Measurements from ENCODE around the gene MED27. TPM values are rescaled to one million over a fixed set of nuclear protein-coding genes. Genes with fewer than 3 reads are reported as not detected.

The MED27 gene
- total RNA-seq, 1 experiment from 2014 or later: 40.3 TPM

DNA sequence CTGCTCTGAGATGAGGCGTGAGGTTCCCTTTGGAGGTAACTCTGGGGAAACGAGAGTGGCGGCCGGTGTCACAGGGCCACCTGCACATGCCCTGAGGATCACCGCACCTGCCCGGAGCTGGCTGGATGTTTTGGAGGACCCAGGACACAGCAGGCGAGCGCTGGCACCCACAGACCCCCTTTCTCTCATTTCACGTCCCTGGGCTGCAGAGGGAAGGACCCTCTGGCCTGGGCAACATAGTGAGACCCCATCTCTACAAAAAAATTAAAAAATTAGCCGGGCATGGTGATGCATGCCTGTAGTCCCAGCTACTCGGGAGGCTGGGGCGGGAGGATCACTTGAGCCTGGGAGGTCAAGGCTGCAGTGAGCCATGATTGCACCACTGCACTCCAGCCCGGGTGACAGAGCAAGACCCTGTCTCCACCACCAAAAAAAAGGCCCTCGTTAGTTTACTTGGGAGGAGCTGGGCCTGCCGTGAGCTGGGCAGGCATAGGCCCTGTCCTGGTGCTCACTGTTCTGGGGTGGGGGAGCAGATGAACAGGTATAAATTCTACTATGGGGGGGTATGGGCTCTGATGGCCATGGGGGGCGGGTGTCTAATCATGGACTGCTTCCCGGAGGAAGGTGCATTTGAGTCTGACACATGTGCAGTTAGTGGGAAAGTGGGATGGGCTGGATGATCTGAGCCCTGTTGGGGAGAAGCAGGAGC, 242.9 kb downstream of the MED27 start:
- Histone ChIP-seq H3K4me3 (ENCODE audit: insufficient read depth, low read depth, low read length) (no peak overlapping the region), H3K27me3 (ENCODE audit: control insufficient read depth, insufficient read depth, low read length) (no peaks in the 10 kb centered on the region), H3K36me3 (replicated peaks; ENCODE audit: control insufficient read depth, insufficient read depth, low read length) (no peaks in the 10 kb centered on the region)
- DNase-seq: no peak

DNA sequence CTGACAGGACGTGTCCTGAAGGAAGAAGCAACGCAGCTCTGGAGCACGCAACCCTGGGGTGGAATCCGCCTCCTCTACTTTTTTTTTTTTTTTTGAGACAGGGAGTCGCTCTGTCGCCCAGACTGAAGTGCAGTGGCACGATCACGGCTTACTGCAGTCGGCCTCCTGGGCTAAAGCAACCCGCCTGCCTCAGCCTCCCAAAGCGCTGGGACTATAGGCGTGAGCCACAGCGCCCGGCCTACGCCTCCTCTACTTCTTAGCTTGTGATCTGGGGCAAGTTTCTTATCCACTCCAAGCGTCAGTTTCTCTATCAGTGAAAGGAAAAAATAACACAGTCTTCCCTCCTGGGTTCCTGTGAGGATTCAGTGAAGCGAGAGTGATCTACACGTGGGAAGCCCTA, 243.6 kb downstream of the MED27 start:
- no peak for DNase-seq
- H3K27me3 ChIP-seq (ENCODE audit: control insufficient read depth, insufficient read depth, low read length): no peaks in the 10 kb centered on the region
- H3K4me3 ChIP-seq (ENCODE audit: insufficient read depth, low read depth, low read length): no peak overlapping the region
- no peaks in the 10 kb centered on the region for H3K36me3 ChIP-seq (replicated peaks; ENCODE audit: control insufficient read depth, insufficient read depth, low read length)

DNA sequence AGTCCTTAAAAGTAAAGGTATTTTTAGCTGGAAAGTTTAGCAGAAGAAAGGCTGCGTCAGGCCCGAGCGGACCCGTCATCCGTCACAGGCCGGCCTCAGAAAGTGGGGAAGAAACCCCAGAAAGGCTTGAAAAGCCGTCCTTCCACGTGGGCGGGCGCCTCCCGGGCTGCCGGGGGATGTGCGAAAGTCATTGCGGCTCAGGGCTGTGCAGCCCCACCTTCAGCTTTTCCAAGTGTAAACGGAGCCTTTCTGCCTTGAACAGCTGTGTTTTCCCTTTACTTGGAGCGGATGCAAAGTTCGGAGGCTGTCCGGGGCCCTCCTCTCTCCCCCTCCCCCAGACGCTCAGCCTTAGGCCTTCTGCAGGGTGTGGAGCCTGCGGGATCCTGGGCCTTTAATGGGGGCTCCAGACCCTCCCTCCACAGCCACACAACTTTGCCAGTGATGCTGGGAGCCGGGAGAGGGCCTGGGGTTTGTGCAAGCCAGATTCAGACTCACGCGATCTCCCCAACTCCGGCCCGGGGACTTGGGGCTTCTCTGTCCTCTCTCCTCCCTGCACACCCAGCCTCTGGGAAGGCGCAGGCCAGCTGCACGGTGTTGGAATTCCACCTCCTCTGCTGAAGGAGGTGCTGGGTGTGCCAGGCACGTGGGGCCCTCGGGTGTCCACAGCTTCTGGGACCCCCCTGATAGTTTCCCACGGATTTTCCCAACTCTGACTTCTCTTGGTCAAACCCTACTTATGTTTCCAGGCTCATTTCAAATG, 244.3 kb downstream of the MED27 start:
- Histone ChIP-seq H3K4me3 (ENCODE audit: insufficient read depth, low read depth, low read length) (no peak overlapping the region), H3K36me3 (replicated peaks; ENCODE audit: control insufficient read depth, insufficient read depth, low read length) (no peaks in the 10 kb centered on the region), H3K27me3 (ENCODE audit: control insufficient read depth, insufficient read depth, low read length) (no peaks in the 10 kb centered on the region)
- DNase-seq: peak; percentile 66

DNA sequence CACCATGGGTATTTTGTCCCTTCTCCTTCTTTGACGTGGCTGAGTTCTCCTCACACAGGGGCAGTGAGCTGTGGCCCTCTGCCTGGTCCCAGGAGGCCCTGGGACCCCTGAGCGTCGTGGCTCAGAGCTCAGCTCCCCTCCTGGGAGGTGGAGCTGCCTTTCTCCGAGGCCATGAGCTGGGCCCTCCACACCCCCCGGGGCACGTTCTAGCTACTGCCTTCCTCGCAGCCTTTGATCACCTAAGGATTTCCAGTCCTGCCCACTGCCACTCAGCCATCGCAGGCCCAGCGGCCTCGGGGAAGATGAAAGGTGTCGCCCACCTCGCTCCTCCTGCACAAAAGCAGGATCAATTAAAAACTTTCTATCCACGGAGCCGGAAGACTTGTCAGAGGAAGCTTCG, 244.9 kb downstream of the MED27 start:
- Histone ChIP-seq H3K27me3 (ENCODE audit: control insufficient read depth, insufficient read depth, low read length) (no peaks in the 10 kb centered on the region), H3K36me3 (replicated peaks; ENCODE audit: control insufficient read depth, insufficient read depth, low read length) (no peaks in the 10 kb centered on the region), H3K4me3 (ENCODE audit: insufficient read depth, low read depth, low read length) (no peak overlapping the region)
- DNase-seq: peak; percentile 63

DNA sequence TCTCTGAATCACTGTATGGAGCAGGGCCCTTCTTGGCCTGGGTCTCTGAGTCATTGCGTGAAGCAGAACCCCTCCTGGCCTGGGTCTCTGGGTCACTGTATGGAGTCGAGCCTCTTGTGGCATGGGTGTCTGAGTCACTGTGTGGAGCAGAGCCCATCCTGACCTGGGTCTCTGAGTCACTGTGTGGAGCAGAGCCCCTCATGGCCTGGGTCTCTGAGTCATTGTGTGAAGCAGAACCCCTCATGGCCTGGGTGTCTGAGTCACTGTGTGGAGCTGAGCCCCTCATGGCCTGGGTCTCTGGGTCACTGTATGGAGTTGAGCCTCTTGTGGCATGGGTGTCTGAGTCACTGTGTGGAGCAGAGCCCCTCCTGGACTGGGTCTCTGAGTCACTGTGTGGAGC, 245.8 kb downstream of the MED27 start:
- Histone ChIP-seq H3K36me3 (replicated peaks; ENCODE audit: control insufficient read depth, insufficient read depth, low read length) (no peaks in the 10 kb centered on the region), H3K27me3 (ENCODE audit: control insufficient read depth, insufficient read depth, low read length) (no peaks in the 10 kb centered on the region), H3K4me3 (ENCODE audit: insufficient read depth, low read depth, low read length) (no peak overlapping the region)
- no peak for DNase-seq

DNA sequence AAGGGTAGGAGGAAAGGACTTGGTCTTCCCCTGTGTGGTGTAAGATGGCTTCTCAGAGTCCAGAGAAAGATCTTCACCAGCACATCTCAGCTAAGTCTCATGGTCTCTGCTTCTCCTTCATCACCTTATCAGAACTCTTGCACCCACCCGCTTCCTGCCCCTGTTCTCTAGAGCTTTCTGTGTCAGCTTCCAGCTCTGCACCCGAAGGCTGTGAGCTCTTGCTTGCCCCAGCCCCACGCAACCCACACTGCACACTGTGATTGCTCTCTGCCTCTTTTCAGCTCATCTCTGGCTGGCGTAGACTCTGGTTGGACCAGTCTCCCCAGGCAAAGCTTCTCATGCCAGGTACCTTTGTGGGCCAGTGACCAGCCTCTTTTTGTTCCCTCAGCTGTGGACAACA, 246.6 kb downstream of the MED27 start:
- no peak for DNase-seq
- Histone ChIP-seq H3K4me3 (ENCODE audit: insufficient read depth, low read depth, low read length) (no peak overlapping the region), H3K36me3 (replicated peaks; ENCODE audit: control insufficient read depth, insufficient read depth, low read length) (no peaks in the 10 kb centered on the region), H3K27me3 (ENCODE audit: control insufficient read depth, insufficient read depth, low read length) (no peaks in the 10 kb centered on the region)

DNA sequence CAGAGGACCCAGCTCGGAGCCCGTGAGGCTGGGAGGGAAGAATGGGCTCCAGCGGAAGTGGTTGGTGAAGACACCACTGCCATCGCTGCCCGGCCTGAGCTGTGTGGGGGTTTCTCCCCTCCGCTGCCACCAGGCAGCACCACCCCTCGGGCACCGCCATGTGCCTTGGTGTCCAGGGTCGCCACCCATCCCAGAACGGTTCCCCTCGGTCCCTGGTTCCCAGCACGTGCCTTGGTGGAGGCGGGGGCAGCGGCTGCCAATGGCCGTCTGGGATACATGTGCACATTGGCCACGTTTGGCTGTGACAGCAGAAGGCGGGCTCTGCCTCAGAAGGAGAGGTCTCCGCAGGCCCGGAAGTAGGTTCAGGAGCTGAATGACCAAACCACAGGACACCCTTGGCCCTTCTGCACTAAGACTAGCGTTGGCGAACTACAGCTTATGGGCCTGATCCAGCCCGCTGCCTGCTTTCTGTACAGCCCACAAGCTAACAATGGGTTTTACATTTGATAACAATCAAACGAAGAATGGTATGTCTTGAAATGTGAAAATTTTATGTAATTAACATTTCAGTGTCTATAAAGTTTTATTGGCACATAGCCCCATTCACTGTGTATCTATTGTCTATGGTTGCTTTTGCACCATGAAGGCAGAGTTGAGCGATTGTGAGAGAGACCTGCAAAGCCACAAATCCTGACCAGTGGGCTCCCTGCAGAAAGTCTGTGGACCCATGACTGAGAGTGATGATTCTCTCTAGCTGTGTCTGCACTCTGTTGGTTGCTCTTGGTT, 248.1 kb downstream of the MED27 start:
- Histone ChIP-seq H3K36me3 (replicated peaks; ENCODE audit: control insufficient read depth, insufficient read depth, low read length) (no peaks in the 10 kb centered on the region), H3K4me3 (ENCODE audit: insufficient read depth, low read depth, low read length) (no peak overlapping the region), H3K27me3 (ENCODE audit: control insufficient read depth, insufficient read depth, low read length) (no peaks in the 10 kb centered on the region)
- DNase-seq: peak; percentile 54

DNA sequence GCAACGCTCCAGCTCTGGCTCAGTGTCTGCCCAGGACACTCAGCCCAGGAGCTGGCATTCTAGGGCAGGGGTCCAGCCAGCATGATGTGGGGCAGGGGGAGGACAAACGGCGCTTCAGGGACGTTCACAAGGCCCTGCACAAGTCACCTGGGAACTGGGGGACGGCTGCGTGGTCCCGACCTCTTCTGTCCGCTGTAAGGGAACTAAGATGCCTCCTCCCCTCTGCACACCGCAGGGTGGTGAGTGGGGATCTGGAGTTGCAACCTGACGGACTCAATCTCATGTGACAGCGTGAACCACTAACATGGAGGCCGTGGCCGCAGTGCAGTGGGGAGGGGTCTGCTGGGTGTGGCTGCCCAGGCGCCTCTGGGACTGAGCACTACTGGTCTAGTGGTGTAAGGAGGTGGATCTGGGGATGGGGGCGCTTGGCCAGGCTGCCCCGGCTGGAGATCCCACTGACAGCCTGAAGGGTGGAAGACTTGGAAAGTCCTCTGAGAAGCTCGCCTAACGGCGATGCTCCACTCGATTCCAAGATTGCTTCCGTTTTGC, 251.8 kb downstream of the MED27 start:
- DNase-seq: peak; percentile 58

DNA sequence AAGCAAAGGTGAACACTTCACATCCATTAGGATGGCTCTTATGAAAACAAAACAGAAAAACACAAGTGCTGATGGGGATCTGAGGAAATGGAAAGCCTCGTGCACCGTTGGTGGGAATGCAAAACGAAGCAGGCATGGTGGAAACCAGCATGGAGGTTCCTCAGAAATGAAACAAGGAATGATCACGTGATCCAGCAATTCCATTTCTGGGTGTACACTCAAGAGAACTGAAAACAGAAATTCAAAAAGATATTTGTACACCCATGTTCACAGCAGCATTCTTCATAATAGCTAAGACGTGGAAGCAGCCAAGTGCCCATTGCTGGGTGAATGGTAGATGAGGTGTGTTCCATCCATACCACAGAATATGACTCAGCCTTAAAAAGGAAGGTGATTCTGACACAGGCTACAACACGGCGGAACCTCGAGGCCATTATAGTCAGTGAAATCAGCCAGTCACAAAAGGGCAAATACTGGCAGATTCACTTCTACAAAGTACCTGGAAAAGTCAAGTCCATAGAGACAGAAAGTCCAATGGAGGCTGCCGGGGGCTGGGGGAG, 252.6 kb downstream of the MED27 start:
- no peaks in the 10 kb centered on the region for H3K27me3 ChIP-seq (ENCODE audit: control insufficient read depth, insufficient read depth, low read length)
- no peak overlapping the region for H3K4me3 ChIP-seq (ENCODE audit: insufficient read depth, low read depth, low read length)
- no peak for DNase-seq
- no peaks in the 10 kb centered on the region for H3K36me3 ChIP-seq (replicated peaks; ENCODE audit: control insufficient read depth, insufficient read depth, low read length)

More for the DNA sequence above, 251.8 kb downstream of the MED27 start:
- Histone ChIP-seq H3K27me3 (ENCODE audit: control insufficient read depth, insufficient read depth, low read length) (no peaks in the 10 kb centered on the region), H3K36me3 (replicated peaks; ENCODE audit: control insufficient read depth, insufficient read depth, low read length) (no peaks in the 10 kb centered on the region), H3K4me3 (ENCODE audit: insufficient read depth, low read depth, low read length) (no peak overlapping the region)

DNA sequence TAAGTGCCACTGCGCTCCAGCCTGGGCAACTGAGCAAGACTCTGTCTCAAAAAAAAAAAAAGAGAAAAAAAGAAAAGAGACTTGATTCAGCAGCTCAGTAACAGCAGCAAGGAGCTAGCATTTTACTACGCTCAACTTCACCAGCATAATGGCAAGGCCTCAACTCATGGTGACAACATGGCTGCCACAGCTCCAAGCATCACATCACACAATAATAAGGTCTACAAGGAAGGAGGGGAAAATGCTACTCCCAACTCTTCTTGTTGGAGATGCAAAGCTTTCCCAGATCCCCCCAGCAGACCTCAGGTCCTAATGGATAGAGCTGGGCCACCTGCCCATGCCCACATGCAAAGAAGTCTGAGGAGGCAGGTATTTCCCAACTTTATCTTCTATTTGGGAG, 253.6 kb downstream of the MED27 start:
- H3K4me3 ChIP-seq (ENCODE audit: insufficient read depth, low read depth, low read length): no peak overlapping the region
- H3K36me3 ChIP-seq (replicated peaks; ENCODE audit: control insufficient read depth, insufficient read depth, low read length): no peaks in the 10 kb centered on the region
- no peak for DNase-seq
- no peaks in the 10 kb centered on the region for H3K27me3 ChIP-seq (ENCODE audit: control insufficient read depth, insufficient read depth, low read length)

DNA sequence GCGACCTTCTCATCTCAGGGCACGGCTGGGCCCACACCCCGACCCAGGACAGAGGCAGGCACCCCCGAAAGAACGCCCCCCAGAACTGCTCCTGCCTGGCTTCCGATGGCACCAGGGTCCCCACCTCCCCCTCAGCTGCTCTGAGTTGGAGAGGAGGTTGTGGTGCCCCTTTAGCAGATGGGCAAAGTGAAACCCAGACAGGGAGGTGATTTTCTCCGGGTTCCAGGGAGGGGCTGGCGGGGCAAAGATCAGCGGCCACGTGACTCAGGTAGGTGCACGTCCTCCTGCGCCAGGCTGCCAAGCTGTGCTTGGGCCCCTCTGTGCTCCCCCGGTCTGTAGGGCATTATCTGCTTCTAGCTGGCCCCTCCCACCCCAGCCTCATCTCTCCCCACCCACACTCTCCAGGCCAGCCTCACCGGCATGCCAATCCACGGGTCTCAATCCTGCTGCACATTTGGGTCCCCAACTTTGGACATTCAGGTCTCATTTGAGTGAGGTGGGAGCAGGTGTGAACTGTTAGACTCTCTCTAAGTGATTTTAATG, 254.6 kb downstream of the MED27 start:
- Histone ChIP-seq H3K36me3 (replicated peaks; ENCODE audit: control insufficient read depth, insufficient read depth, low read length) (no peaks in the 10 kb centered on the region), H3K27me3 (ENCODE audit: control insufficient read depth, insufficient read depth, low read length) (no peaks in the 10 kb centered on the region), H3K4me3 (ENCODE audit: insufficient read depth, low read depth, low read length) (no peak overlapping the region)
- DNase-seq: no peak

DNA sequence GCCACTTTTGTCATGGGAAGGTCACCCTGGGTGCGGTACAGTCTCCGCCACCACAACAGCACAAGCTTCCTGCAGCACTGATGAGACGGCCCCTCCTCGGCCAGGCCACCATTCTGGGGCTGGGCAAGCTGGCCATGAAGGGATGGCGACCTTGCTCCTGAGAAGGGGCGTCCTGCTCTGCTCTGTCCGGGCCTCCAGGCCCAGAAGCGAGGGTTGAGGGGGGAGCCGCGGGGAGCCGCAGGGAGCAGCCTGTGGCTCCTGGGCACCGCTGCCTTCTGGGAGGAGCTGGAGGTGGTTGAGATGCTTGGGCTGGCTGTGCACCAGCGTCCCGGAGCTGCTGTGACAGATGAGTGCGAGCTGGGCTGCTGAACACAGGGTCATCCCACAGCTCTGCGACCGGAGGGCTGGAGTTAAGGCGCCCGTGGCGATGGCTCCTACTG, 255.5 kb downstream of the MED27 start:
- H3K36me3 ChIP-seq (replicated peaks; ENCODE audit: control insufficient read depth, insufficient read depth, low read length): no peaks in the 10 kb centered on the region
- no peaks in the 10 kb centered on the region for H3K27me3 ChIP-seq (ENCODE audit: control insufficient read depth, insufficient read depth, low read length)
- no peak overlapping the region for H3K4me3 ChIP-seq (ENCODE audit: insufficient read depth, low read depth, low read length)
- DNase-seq: peak; percentile 72

DNA sequence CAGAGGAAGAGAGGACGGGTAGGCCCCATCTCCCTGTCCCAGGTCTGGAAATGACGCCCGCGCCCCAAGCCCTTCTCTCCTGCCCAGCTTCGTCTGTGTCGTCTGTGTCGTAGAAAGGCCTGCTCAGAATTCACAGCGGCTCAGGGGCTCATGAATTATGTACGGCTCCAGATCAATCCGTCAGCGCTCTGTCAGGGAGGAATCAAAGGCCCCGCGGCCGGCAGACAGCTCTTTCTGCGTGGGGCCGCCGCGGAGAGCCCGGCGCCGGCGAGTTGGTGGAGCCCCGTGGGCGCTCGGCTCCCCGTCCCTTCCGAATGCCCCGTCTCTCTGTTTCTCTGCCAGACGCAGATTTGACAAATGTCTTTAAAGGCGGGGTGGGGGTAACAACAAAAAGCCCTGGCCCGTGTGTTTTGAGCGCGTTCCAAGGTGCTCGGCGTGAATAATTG, 255.9 kb downstream of the MED27 start:
- no peaks in the 10 kb centered on the region for H3K27me3 ChIP-seq (ENCODE audit: control insufficient read depth, insufficient read depth, low read length)

DNA sequence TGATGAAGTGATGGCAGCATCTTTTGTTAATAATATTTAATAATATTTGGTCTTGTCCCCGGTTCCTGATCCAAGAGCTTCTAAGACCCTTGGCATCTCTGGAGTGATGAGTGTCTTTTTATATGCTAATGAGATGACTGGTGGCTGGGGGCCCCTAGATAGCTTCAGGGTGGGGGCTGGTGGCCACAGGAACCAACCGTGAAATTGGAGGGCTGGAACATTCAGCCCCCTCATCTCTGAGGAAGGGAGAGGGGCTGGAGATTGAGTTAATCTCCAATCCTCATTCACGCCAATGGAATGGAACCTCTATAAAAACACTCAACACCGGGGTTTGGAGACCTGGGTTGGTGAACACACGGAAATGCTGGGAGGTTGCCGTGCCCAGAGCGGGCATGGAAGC, 261.6 kb downstream of the MED27 start:
- no peaks in the 10 kb centered on the region for H3K27me3 ChIP-seq (ENCODE audit: control insufficient read depth, insufficient read depth, low read length)
- no peak for DNase-seq
- no peaks in the 10 kb centered on the region for H3K36me3 ChIP-seq (replicated peaks; ENCODE audit: control insufficient read depth, insufficient read depth, low read length)
- no peak overlapping the region for H3K4me3 ChIP-seq (ENCODE audit: insufficient read depth, low read depth, low read length)

More for the DNA sequence above, 255.9 kb downstream of the MED27 start:
- H3K36me3 ChIP-seq (replicated peaks; ENCODE audit: control insufficient read depth, insufficient read depth, low read length): no peaks in the 10 kb centered on the region
- peak; percentile 65 for DNase-seq
- no peak overlapping the region for H3K4me3 ChIP-seq (ENCODE audit: insufficient read depth, low read depth, low read length)
